Esophagus muscularis mucosa (tissue), 4 donors: Measurements from ENCODE around the gene LRRC8C. TPM values are rescaled to one million over a fixed set of nuclear protein-coding genes. Genes with fewer than 3 reads are reported as not detected.

Experiments
- DNase-seq: peaks from one replicate; pipeline ENCODE4 v3.0.0-alpha.2; 2017; ENCODE audit errors: extremely low spot score
- H3K27ac ChIP-seq, 4 donors: fragments of 200-600 bp; sonication (generic); replicated peaks in 1 of 4; 1 replicate in 3 of 4; 2 replicates in 1 of 4; pipeline ENCODE4 v1.5.1; 2016 to 2019; ENCODE audit warnings: mild to moderate bottlenecking in 1 of 4
- H3K27me3 ChIP-seq, 4 donors: fragments of 200-600 bp; sonication (generic); one replicate each; pipeline versions ENCODE4 v1.5.1 to v1.6.0; 2016 to 2019
- H3K36me3 ChIP-seq, 4 donors: fragments of 200-600 bp; sonication (generic); one replicate each; pipeline ENCODE4 v1.5.1; 2016 to 2019
- H3K4me1 ChIP-seq, 4 donors: fragments of 200-600 bp; sonication (generic); one replicate each; pipeline ENCODE4 v1.5.1; 2016 to 2019
- H3K4me3 ChIP-seq, 4 donors: fragments of 200-600 bp; sonication (generic); 1 replicate in 2 of 4; 2 replicates in 2 of 4; pipeline ENCODE4 v1.5.1; 2016 to 2019; ENCODE audit warnings: mild to moderate bottlenecking in 4 of 4, moderate library complexity in 1 of 4
- H3K9me3 ChIP-seq, 4 donors: fragments of 200-600 bp; sonication (generic); 1 replicate in 3 of 4; 2 replicates in 1 of 4; pipeline ENCODE4 v1.5.1; 2016 to 2019
- EP300 ChIP-seq: sonication (generic); formaldehyde crosslinking; IDR thresholded peaks from one replicate; pipeline ENCODE4 v1.6.1; 2017; ENCODE audit warnings: antibody characterized with exemption
- POLR2A ChIP-seq: fragments of 450-650 bp; IDR thresholded peaks from one replicate; pipeline ENCODE4 v1.6.1; 2017; ENCODE audit warnings: antibody characterized with exemption, moderate library complexity, mild to moderate bottlenecking, low read depth
- POLR2AphosphoS5 ChIP-seq, 2 donors: sonication (generic); formaldehyde crosslinking; IDR thresholded peaks; one replicate each; pipeline ENCODE4 v1.6.1; 2017; ENCODE audit warnings: antibody characterized with exemption in 2 of 2
- WGBS: methylation state at CpG from one replicate; pipeline ENCODE4 v1.1.5; 2018; 5-methylcytosine and 5-hydroxymethylcytosine counted together
- intact Hi-C: fragments of 100-400 bp; cut with DNase I; formaldehyde crosslinking; loops from one replicate; pipeline ENCODE4 v1.15.1; 2023
- total RNA-seq, 4 donors: library from RNA; depleted of rRNA; stranded (reverse); fragments of >200 nt; gene quantifications; one replicate each; pipeline versions ENCODE4 v1.1.0 to v1.2.1, GENCODE V29; 2016
- TF ChIP-seq, protein P1 (sequence below), 3 experiments: fragments of 200-600 bp in 2 of 3; fragments of 450-650 bp in 1 of 3; sonication (generic) in 2 of 3; IDR thresholded peaks; one replicate each; pipeline ENCODE4 v1.5.1; 2017 to 2019; ENCODE audit warnings: antibody characterized with exemption in 3 of 3, mild to moderate bottlenecking in 2 of 3, moderate library complexity in 1 of 3

The LRRC8C gene
- total RNA-seq, 4 donors from 2014 or later, result 5.8 to 8.9 (median 7.4) TPM

DNA sequence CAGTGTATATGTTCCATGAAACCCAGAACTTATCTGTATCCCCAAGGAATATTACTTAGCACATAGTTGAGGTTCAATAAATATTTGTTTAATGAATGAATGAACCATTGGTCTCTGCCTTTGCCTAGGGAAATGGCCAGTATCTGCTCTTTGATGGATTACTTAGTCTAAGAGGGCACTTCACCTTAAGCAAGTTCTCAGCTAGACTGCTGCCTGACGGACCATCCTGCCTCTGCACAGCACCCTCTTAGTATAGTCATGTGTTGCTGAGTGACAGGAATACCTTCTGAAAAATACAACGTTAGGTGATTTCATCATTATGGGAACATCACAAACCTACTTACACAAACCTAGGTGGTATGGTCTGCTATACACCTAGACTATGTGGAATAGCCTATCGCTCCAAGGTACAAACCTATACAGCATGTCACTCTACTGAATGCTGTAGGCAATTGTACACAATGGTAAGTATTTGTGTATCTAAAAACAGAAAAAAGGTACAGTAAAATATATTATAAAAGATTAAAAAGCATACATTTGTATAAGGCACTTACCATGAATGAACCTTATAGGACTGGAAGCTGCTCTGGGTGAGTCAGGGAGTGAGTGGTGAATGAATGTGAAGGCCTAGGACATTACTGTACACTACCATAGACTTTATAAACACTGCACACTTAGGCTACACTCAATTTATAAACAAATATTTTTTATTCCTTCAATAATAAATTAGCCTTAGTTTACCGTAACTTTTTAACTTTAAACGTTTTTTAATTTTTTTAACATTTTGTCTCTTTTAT, 104.2 kb downstream of the LRRC8C start:
- no peak overlapping the region for H3K4me3 ChIP-seq
- no peaks in the 10 kb centered on the region for H3K27me3 ChIP-seq
- WGBS, result 91% methylated on average over 5 of the region's 5 CpGs
- H3K9me3 ChIP-seq, result no peaks in the 10 kb centered on the region
- no peak for DNase-seq
- no peak overlapping the region for H3K27ac ChIP-seq
- TF ChIP-seq POLR2AphosphoS5 (IDR thresholded peaks at IDR 0.05), result no peak
- TF ChIP-seq, protein P1, sequence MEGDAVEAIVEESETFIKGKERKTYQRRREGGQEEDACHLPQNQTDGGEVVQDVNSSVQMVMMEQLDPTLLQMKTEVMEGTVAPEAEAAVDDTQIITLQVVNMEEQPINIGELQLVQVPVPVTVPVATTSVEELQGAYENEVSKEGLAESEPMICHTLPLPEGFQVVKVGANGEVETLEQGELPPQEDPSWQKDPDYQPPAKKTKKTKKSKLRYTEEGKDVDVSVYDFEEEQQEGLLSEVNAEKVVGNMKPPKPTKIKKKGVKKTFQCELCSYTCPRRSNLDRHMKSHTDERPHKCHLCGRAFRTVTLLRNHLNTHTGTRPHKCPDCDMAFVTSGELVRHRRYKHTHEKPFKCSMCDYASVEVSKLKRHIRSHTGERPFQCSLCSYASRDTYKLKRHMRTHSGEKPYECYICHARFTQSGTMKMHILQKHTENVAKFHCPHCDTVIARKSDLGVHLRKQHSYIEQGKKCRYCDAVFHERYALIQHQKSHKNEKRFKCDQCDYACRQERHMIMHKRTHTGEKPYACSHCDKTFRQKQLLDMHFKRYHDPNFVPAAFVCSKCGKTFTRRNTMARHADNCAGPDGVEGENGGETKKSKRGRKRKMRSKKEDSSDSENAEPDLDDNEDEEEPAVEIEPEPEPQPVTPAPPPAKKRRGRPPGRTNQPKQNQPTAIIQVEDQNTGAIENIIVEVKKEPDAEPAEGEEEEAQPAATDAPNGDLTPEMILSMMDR (IDR thresholded peaks at IDR 0.05), result no peak
- TF ChIP-seq EP300, result no peak
- TF ChIP-seq POLR2A, result no peak
- intact Hi-C loops, result no loop called here
- peaks cover 0 to 10% (median 5%) of the 10 kb centered on the region in 4 donors for H3K4me1 ChIP-seq
- H3K36me3 ChIP-seq, result no peaks in the 10 kb centered on the region

DNA sequence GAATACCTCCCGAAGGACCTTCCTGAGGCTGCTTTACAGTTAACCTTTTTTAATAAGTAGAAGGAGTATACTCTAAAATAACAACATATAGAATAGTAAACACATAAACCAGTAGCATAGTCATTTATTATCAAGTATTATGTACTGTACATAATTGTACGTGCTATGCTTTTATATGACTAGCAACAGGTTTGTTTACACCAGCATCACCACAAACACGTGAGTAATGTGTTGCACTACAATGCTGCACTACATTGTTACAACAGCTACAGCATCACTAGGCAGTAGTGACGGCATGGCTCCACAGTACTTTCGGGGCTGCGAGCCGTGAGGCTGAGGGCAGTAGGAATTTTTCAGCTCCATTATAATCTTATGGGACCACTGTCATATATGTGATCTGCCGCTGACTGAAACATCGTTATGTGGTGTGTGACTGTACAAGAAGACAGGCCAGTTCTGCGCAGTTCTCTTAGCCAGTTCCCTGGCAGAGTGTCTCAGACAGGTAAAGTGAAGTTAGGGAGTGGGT, 105.1 kb downstream of the LRRC8C start:
- WGBS, result 83% methylated on average over 5 of the region's 10 CpGs
- DNase-seq, result no peak
- intact Hi-C loops, result no loop called here

DNA sequence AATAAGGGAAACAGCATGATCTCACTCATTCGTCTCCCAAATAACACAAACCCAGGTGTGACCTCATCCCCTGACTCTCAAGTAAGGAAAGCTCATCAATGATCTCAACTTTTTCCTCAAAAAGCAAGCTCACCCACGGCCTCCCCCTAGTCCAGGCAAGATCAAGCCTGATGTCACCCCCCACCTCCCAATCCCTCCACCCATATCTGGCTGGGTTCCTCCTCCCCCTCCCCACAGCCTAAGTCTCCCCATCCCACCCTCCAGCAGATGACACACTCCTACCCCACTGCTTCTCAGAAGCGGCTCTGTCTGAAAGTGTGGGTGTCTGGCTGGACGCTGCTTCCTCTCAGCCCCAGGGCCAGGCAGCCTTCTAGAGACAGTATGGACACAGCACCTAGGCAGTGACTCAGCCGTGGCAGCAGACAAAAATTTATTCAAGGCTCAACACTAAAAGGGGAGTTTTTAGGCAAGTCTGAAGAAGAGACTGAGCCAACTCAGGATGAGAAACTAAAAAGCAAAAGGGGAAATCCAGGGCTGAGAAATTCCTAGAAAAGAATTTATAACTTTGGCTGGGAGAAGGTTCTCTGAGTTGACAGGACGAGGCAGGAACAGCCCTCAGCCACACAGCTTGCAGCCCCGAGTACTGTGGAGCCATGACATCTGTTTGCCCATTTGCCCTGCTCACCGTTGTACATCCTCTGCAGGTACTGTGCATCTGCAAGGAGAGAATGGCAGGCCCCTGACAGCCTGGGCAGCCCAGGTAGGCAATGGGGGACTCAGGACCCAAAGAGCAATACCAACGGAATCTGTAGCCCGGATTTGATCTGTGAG, 106.3 kb downstream of the LRRC8C start:
- intact Hi-C loops, result no loop called here
- Histone ChIP-seq H3K27me3 (no peaks in the 10 kb centered on the region), H3K9me3 (no peaks in the 10 kb centered on the region), H3K36me3 (no peaks in the 10 kb centered on the region), H3K4me1 (peaks cover 0 to 10% (median 5%) of the 10 kb centered on the region in 4 donors), H3K4me3 (no peak overlapping the region), H3K27ac (no peak overlapping the region)
- TF ChIP-seq POLR2AphosphoS5 (IDR thresholded peaks at IDR 0.05) (no peak), POLR2A (no peak)
- DNase-seq, result no peak
- 48% methylated on average over 10 of the region's 10 CpGs for WGBS

More for the DNA sequence above, 105.1 kb downstream of the LRRC8C start:
- Histone ChIP-seq H3K4me3 (no peak overlapping the region), H3K36me3 (no peaks in the 10 kb centered on the region), H3K27me3 (no peaks in the 10 kb centered on the region), H3K4me1 (peaks cover 0 to 10% (median 5%) of the 10 kb centered on the region in 4 donors), H3K27ac (no peak overlapping the region), H3K9me3 (no peaks in the 10 kb centered on the region)
- TF ChIP-seq EP300 (no peak), POLR2AphosphoS5 (IDR thresholded peaks at IDR 0.05) (no peak), POLR2A (no peak)
- TF ChIP-seq, protein P1 (IDR thresholded peaks at IDR 0.05), result no peak

DNA sequence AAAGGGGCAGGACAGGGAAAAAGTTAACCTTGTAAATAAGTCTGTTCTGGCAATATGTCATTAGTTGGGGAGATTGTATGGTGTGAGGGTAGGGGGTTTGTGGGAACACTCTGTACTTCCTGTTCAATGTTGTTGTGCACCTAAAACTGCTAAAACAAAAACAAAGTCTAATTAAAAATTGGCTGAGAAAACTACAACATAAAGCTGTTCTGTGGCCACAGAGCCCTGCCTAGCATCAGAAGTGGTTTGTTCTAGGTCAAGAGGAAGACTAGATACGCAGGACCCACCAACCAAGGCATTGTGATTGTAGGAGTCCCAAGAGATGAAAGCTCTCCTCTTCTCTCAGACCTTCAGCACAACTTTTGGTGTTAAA, 106.9 kb downstream of the LRRC8C start:
- DNase-seq, result no peak
- Histone ChIP-seq H3K9me3 (no peaks in the 10 kb centered on the region), H3K36me3 (no peaks in the 10 kb centered on the region), H3K27me3 (no peaks in the 10 kb centered on the region), H3K27ac (no peak overlapping the region), H3K4me3 (no peak overlapping the region), H3K4me1 (peaks cover 0 to 10% (median 5%) of the 10 kb centered on the region in 4 donors)
- intact Hi-C loops, result no loop called here
- TF ChIP-seq EP300, result no peak
- TF ChIP-seq POLR2A, result no peak
- TF ChIP-seq POLR2AphosphoS5 (IDR thresholded peaks at IDR 0.05), result no peak
- 96% methylated on average over 1 of the region's 1 CpG for WGBS

DNA sequence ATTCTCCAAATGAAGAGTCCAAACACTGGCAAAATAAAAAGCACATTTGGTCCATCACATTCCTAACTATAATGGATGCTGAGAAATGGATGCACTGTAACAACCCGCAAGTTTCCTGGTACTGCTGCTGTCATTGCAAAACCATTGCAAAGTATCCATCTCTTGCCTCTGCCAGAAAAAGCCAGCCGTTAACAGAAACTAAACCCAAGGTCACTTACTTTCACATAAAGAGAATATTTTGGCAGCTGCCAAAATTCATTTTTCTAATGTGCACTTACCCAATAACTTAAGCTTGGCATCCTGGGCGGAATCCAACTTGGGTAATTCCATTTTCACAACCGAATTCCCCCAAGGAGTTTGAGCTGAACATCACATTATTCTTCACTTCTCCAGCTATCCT, 110.9 kb downstream of the LRRC8C start:
- no peak overlapping the region for H3K4me3 ChIP-seq
- WGBS, result 87% methylated on average over 4 of the region's 4 CpGs
- intact Hi-C loops, result no loop called here
- H3K4me1 ChIP-seq, result peaks cover 0 to 8% (median 1%) of the 10 kb centered on the region in 4 donors
- no peaks in the 10 kb centered on the region for H3K27me3 ChIP-seq
- DNase-seq, result peak; percentile 12
- H3K36me3 ChIP-seq, result no peaks in the 10 kb centered on the region
- no peak for TF ChIP-seq EP300
- TF ChIP-seq POLR2A, result no peak
- TF ChIP-seq, protein P1 (IDR thresholded peaks at IDR 0.05), result no peak
- TF ChIP-seq POLR2AphosphoS5 (IDR thresholded peaks at IDR 0.05), result no peak
- H3K9me3 ChIP-seq, result no peaks in the 10 kb centered on the region
- no peak overlapping the region for H3K27ac ChIP-seq
